Neuronal stem cell (in vitro differentiated cells): ENCODE data around the gene MYH7B.

Experiments
- DNase-seq: peaks from one replicate; pipeline ENCODE4 v3.0.0-alpha.2; 2013; ENCODE audit warnings: low spot score
- H2AFZ ChIP-seq: one replicate; pipeline ENCODE4 v1.6.1; 2013; ENCODE audit warnings: mild to moderate bottlenecking, low read length, inconsistent platforms
- H2AK5ac ChIP-seq: 2 replicates; pipeline ENCODE4 v1.6.1; 2013; ENCODE audit warnings: low read depth, mild to moderate bottlenecking, inconsistent platforms, low read length, moderate library complexity, mixed read lengths
- H2BK120ac ChIP-seq: 2 replicates; pipeline ENCODE4 v1.6.1; 2013; ENCODE audit warnings: low read depth, mild to moderate bottlenecking, inconsistent platforms, low read length, moderate library complexity, mixed read lengths
- H2BK12ac ChIP-seq: one replicate; pipeline ENCODE4 v1.6.1; 2013; ENCODE audit warnings: low read length, inconsistent platforms
- H2BK15ac ChIP-seq: 2 replicates; pipeline ENCODE4 v1.6.1; 2013; ENCODE audit warnings: mild to moderate bottlenecking, low read length, inconsistent platforms, mixed read lengths
- H2BK5ac ChIP-seq: one replicate; pipeline ENCODE4 v1.6.1; 2013; ENCODE audit warnings: inconsistent platforms, mild to moderate bottlenecking, low read length, moderate library complexity
- H3K14ac ChIP-seq: one replicate; pipeline ENCODE4 v1.6.1; 2013; ENCODE audit warnings: low read length, inconsistent platforms
- H3K18ac ChIP-seq: 2 replicates; pipeline ENCODE4 v1.6.1; 2013; ENCODE audit warnings: low read length, inconsistent platforms
- H3K23ac ChIP-seq: 2 replicates; pipeline ENCODE4 v1.6.1; 2013; ENCODE audit warnings: low read depth, mild to moderate bottlenecking, mixed read lengths, low read length, inconsistent platforms; ENCODE audit not compliant: poor library complexity
- H3K27ac ChIP-seq: replicated peaks from 3 replicates; pipeline ENCODE4 v1.5.1; 2013; ENCODE audit warnings: low read length, inconsistent platforms
- H3K27me3 ChIP-seq, 3 experiments: 2 replicates each; pipeline ENCODE4 v1.6.1; 2013; ENCODE audit warnings: low read length in 3 of 3, mild to moderate bottlenecking in 2 of 3, inconsistent platforms in 1 of 3, low read depth in 1 of 3, mixed read lengths in 1 of 3, moderate library complexity in 1 of 3; ENCODE audit not compliant: control insufficient read depth in 3 of 3, insufficient read depth in 3 of 3
- H3K36me3 ChIP-seq, 2 donors: replicated peaks in 1 of 2; 2 replicates each; pipeline ENCODE4 v1.6.1; 2013; ENCODE audit warnings: low read length in 2 of 2; ENCODE audit not compliant: control insufficient read depth in 2 of 2, insufficient read depth in 2 of 2
- H3K4ac ChIP-seq: 2 replicates; pipeline ENCODE4 v1.6.1; 2013; ENCODE audit warnings: inconsistent platforms, mild to moderate bottlenecking, low read length, moderate library complexity
- H3K4me1 ChIP-seq, 2 donors: 1 replicate in 1 of 2; 2 replicates in 1 of 2; pipeline ENCODE4 v1.6.1; 2013; ENCODE audit warnings: low read length in 2 of 2, low read depth in 1 of 2; ENCODE audit not compliant: control insufficient read depth in 2 of 2, insufficient read depth in 1 of 2
- H3K4me2 ChIP-seq: one replicate; pipeline ENCODE4 v1.6.1; 2013; ENCODE audit warnings: mild to moderate bottlenecking, low read length, inconsistent platforms; ENCODE audit not compliant: insufficient read depth, poor library complexity, severe bottlenecking
- H3K4me3 ChIP-seq, 2 donors: 2 replicates each; pipeline ENCODE4 v1.5.1; 2013; ENCODE audit warnings: low read length in 2 of 2, mild to moderate bottlenecking in 2 of 2, inconsistent platforms in 1 of 2, moderate library complexity in 1 of 2
- H3K79me1 ChIP-seq: one replicate; pipeline ENCODE4 v1.6.1; 2013; ENCODE audit warnings: low read depth, mild to moderate bottlenecking, inconsistent platforms, low read length, moderate library complexity
- H3K9ac ChIP-seq: one replicate; pipeline ENCODE4 v1.6.1; 2013; ENCODE audit warnings: mild to moderate bottlenecking, low read depth, low read length, inconsistent platforms; ENCODE audit not compliant: poor library complexity
- H3K9me3 ChIP-seq, 2 donors: replicated peaks in 1 of 2; 2 replicates each; pipeline versions ENCODE3 to v1.6.1; 2013; ENCODE audit warnings: low read length in 2 of 2, mild to moderate bottlenecking in 2 of 2, inconsistent platforms in 1 of 2, low read depth in 1 of 2, mixed read lengths in 1 of 2, moderate library complexity in 1 of 2; ENCODE audit not compliant: control insufficient read depth in 2 of 2, insufficient read depth in 1 of 2
- H4K8ac ChIP-seq: one replicate; pipeline ENCODE4 v1.6.1; 2013; ENCODE audit warnings: low read depth, mild to moderate bottlenecking, inconsistent platforms, low read length, moderate library complexity
- H4K91ac ChIP-seq: one replicate; pipeline ENCODE4 v1.6.1; 2013; ENCODE audit warnings: low read length, low read depth, mild to moderate bottlenecking, inconsistent platforms; ENCODE audit not compliant: poor library complexity
- WGBS, 2 donors: extraction: QIAGEN DNeasy Blood & Tissue Kit; methylation state at CpG; one replicate each; pipeline ENCODE4 v1.1.7; 2013; ENCODE audit warnings: missing lambda C conversion rate in 2 of 2, mixed read lengths in 1 of 2; ENCODE audit not compliant: insufficient read length in 2 of 2, insufficient replicate concordance in 1 of 2; ENCODE audit errors: extremely low coverage in 2 of 2; 5-methylcytosine and 5-hydroxymethylcytosine counted together

MYH7B gene

DNA sequence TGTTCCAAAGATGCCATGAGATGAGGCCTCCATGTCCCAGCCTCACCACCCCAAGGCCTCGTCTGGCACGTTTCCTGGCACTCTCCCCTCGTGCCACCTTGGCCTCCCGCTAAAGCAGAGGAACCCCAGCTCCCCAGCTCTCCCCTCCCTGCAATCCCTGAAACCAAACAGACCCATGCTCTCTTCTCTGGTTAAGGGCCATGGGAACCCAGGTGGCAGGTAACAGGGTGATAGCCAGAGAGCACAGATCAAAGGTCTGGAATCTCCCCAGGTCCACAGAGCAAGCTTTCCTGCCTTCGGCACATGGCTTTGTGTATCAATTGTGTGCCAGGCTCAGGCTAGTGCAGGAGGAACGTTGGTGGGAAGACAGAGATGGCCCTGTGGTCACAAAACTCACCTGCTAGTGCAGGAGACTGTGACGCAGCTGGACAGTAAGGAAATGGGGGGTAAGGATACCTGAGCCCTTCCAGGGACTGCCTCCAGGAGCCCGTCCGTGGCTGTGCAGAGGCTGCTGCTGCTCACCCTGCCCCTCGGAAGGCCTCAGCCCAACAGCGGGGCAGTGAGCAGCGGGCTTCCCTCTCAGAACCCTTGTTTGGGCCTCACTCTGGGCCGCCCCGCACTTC is 39.0 kb downstream of the MYH7B start:
- WGBS, 2 donors, result no CpG with 5 or more reads among the region's 14 CpGs
- H2BK120ac ChIP-seq, result no peak overlapping the region
- no peaks in the 10 kb centered on the region for H3K27me3 ChIP-seq
- H3K9me3 ChIP-seq, result peaks cover 0 to 2% of the 10 kb centered on the region in 2 donors
- no peak overlapping the region for H4K8ac ChIP-seq
- peak overlapping the region; percentile 73 for H3K23ac ChIP-seq
- no peak overlapping the region for H3K9ac ChIP-seq
- peaks cover 7% of the 10 kb centered on the region for H3K79me1 ChIP-seq
- DNase-seq, result no peak
- no peak overlapping the region for H2BK12ac ChIP-seq
- H2AFZ ChIP-seq, result no peak overlapping the region
- no peak overlapping the region for H4K91ac ChIP-seq
- H3K18ac ChIP-seq, result no peak overlapping the region
- H3K14ac ChIP-seq, result no peak overlapping the region
- H3K36me3 ChIP-seq, result peaks cover 41 to 63% of the 10 kb centered on the region in 2 donors
- no peak overlapping the region for H2AK5ac ChIP-seq
- H3K4me3 ChIP-seq, result no peak overlapping the region
- H3K27ac ChIP-seq, result no peak overlapping the region
- peak overlapping the region; percentile 87 for H2BK5ac ChIP-seq
- H2BK15ac ChIP-seq, result no peak overlapping the region
- H3K4ac ChIP-seq, result no peak overlapping the region
- no peak overlapping the region for H3K4me2 ChIP-seq
- H3K4me1 ChIP-seq, result peaks cover 0 to 4% of the 10 kb centered on the region in 2 donors

DNA sequence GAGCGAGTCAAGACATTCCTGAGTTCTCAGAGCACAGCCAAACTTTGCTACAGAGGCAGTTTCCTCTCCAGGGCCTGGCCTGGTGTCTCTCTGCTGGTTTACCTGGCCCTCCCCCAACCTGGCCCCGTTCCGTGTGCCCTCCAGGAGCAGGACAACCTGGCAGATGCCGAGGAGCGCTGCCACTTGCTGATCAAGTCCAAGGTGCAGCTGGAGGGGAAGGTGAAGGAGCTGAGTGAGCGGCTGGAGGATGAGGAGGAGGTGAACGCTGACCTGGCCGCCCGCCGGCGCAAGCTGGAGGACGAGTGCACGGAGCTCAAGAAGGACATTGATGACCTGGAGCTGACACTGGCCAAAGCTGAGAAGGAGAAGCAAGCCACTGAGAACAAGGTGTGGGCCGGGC is 39.5 kb downstream of the MYH7B start:
- Histone ChIP-seq H3K4me1 (peaks cover 0 to 4% of the 10 kb centered on the region in 2 donors), H4K8ac (no peak overlapping the region), H3K27me3 (no peaks in the 10 kb centered on the region), H3K79me1 (peaks cover 7% of the 10 kb centered on the region), H2AFZ (no peak overlapping the region), H3K14ac (no peak overlapping the region), H2AK5ac (no peak overlapping the region), H2BK15ac (no peak overlapping the region), H3K9ac (no peak overlapping the region), H2BK120ac (no peak overlapping the region), H3K27ac (no peak overlapping the region), H2BK5ac (peak overlapping the region; percentile 87), H3K4ac (no peak overlapping the region), H3K4me2 (no peak overlapping the region), H3K36me3 (peaks cover 46 to 68% of the 10 kb centered on the region in 2 donors), H3K18ac (no peak overlapping the region), H3K23ac (peak overlapping the region; percentile 60), H3K4me3 (no peak overlapping the region), H2BK12ac (no peak overlapping the region), H3K9me3 (peaks cover 0 to 2% of the 10 kb centered on the region in 2 donors), H4K91ac (no peak overlapping the region)
- no CpG with 5 or more reads among the region's 14 CpGs for WGBS, 2 donors
- no peak for DNase-seq

DNA sequence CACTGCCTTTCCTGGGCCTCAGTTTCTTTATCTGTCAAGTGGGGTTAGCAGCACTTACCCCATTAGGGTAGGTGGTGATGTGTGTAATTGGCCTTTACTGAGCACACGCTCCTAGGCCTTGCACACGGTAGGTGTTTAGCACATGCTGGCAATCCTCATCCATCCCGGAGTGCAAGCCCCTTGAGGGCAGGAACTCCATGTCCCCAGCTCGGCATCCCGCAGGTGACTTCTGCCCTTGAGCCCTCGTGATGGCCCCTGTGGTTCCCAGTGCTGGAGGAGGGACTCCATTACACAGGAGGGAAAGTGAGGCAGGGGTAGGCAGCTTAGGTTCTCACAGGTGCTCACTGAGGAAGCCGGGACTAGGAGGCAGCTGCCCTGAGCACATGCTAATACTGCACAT is 40.0 kb downstream of the MYH7B start:
- Histone ChIP-seq H2BK12ac (no peak overlapping the region), H2BK15ac (no peak overlapping the region), H3K23ac (no peak overlapping the region), H2AFZ (no peak overlapping the region), H2BK5ac (no peak overlapping the region), H2AK5ac (no peak overlapping the region), H2BK120ac (no peak overlapping the region), H3K36me3 (peaks cover 49 to 73% of the 10 kb centered on the region in 2 donors), H3K27ac (no peak overlapping the region), H3K4ac (no peak overlapping the region), H3K9me3 (peaks cover 0 to 2% of the 10 kb centered on the region in 2 donors), H3K4me3 (no peak overlapping the region), H4K91ac (no peak overlapping the region), H3K9ac (no peak overlapping the region), H4K8ac (no peak overlapping the region), H3K4me1 (peaks cover 0 to 2% of the 10 kb centered on the region in 2 donors), H3K18ac (no peak overlapping the region), H3K4me2 (no peak overlapping the region), H3K79me1 (peaks cover 7% of the 10 kb centered on the region), H3K27me3 (no peaks in the 10 kb centered on the region), H3K14ac (no peak overlapping the region)
- DNase-seq, result no peak
- WGBS, 2 donors, result no CpG with 5 or more reads among the region's 7 CpGs

DNA sequence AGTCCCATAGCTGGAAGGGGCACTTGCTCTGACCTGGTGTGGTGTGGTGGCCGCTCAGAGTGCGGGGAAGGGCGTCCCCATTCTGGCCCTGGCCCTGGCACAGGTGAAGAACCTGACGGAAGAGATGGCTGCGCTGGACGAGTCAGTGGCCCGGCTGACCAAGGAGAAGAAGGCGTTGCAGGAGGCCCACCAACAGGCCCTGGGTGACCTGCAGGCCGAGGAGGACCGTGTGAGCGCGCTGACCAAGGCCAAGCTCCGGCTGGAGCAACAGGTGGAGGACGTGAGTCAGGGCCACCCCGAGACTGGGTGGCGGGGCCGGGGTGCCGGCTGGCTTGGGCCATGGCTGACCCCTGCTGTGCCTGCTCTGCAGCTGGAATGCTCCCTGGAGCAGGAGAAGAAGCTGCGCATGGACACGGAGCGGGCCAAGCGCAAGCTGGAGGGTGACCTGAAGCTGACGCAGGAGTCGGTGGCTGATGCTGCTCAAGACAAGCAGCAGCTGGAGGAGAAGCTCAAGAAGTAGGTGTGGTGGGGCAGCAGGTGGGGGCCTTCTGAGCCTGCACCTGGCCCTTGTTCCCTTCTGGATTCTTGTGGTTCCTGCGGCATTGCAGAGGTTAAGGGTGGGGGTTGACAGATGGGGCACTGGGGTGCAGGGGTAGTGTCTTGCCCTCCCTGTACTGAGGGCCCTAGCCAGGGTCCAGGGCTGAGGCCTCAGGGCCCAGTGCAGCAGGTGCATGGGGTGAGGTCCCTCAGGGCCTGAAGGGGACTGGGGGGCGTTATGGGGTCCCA is 40.8 kb downstream of the MYH7B start:
- Histone ChIP-seq H3K4me3 (no peak overlapping the region), H3K18ac (no peak overlapping the region), H3K4me1 (no peaks in the 10 kb centered on the region), H2BK15ac (no peak overlapping the region), H2AK5ac (no peak overlapping the region), H3K4ac (no peak overlapping the region), H3K14ac (no peak overlapping the region), H3K23ac (peak overlapping the region; percentile 17), H4K91ac (no peak overlapping the region), H3K79me1 (peaks cover 7% of the 10 kb centered on the region), H3K9ac (no peak overlapping the region), H2AFZ (no peak overlapping the region), H2BK5ac (no peak overlapping the region), H3K36me3 (peaks cover 55 to 81% of the 10 kb centered on the region in 2 donors), H2BK120ac (no peak overlapping the region), H4K8ac (no peak overlapping the region), H3K27ac (no peak overlapping the region), H3K4me2 (no peak overlapping the region), H3K9me3 (peaks cover 0 to 2% of the 10 kb centered on the region in 2 donors), H3K27me3 (no peaks in the 10 kb centered on the region), H2BK12ac (no peak overlapping the region)
- WGBS, 2 donors, result no CpG with 5 or more reads among the region's 26 CpGs
- no peak for DNase-seq
